ENCODE data around the gene PFDN5.

GRCh38 chr12:53277981-53278380, 17.4 kb upstream of the PFDN5 start:
- TF ChIP-seq, protein P1, sequence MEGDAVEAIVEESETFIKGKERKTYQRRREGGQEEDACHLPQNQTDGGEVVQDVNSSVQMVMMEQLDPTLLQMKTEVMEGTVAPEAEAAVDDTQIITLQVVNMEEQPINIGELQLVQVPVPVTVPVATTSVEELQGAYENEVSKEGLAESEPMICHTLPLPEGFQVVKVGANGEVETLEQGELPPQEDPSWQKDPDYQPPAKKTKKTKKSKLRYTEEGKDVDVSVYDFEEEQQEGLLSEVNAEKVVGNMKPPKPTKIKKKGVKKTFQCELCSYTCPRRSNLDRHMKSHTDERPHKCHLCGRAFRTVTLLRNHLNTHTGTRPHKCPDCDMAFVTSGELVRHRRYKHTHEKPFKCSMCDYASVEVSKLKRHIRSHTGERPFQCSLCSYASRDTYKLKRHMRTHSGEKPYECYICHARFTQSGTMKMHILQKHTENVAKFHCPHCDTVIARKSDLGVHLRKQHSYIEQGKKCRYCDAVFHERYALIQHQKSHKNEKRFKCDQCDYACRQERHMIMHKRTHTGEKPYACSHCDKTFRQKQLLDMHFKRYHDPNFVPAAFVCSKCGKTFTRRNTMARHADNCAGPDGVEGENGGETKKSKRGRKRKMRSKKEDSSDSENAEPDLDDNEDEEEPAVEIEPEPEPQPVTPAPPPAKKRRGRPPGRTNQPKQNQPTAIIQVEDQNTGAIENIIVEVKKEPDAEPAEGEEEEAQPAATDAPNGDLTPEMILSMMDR (conservative IDR thresholded peaks at IDR 0.05): no peak
- TF ChIP-seq ZFX (IDR thresholded peaks at IDR 0.05): no peak
